NCI-H460 (cell line): ENCODE results near the gene DLX6. TPM values are rescaled to one million over a fixed set of nuclear protein-coding genes. Genes with fewer than 3 reads are reported as not detected.

Experiments
- DNase-seq: peaks from one replicate; pipeline ENCODE4 v3.0.0-alpha.2; 2016; ENCODE audit warnings: low read depth; ENCODE audit errors: extremely low read depth
- total RNA-seq: library from RNA; depleted of rRNA; stranded (reverse); fragments of >200 nt; shearing (Covaris generic); gene quantifications from 2 replicates; pipeline ENCODE4 v1.2.3, GENCODE V29; 2014

The DLX6 gene
- total RNA-seq, 1 experiment from 2014 or later, result 0.17 TPM

GRCh38 chr7:96995406-96996110, 9.8 kb upstream of the DLX6 start:
- no peak for DNase-seq

GRCh38 chr7:96996111-96996957, 9.0 kb upstream of the DLX6 start:
- DNase-seq, result no peak

- no peak for DNase-seq
Observed at GRCh38 chr7:96996958-96997511, 8.3 kb upstream of the DLX6 start.

- DNase-seq, result no peak
Observed at GRCh38 chr7:96997512-96998032, 7.8 kb upstream of the DLX6 start.

GRCh38 chr7:96998333-96998732, 7.0 kb upstream of the DLX6 start:
- no peak for DNase-seq

GRCh38 chr7:96998744-96999143, 6.6 kb upstream of the DLX6 start:
- DNase-seq, result no peak

- no peak for DNase-seq
Observed at GRCh38 chr7:97001221-97001620, 4.1 kb upstream of the DLX6 start.

- DNase-seq, result no peak
Observed at GRCh38 chr7:97001656-97002554, 3.4 kb upstream of the DLX6 start.

- no peak for DNase-seq
Observed at GRCh38 chr7:97002555-97003261, 2.6 kb upstream of the DLX6 start.

GRCh38 chr7:97003262-97004246, 1.8 kb upstream of the DLX6 start:
- no peak for DNase-seq

- DNase-seq, result no peak
Observed at GRCh38 chr7:97004247-97005182, 838 bp upstream of the DLX6 start.

- DNase-seq, result peak; percentile 28
Observed at GRCh38 chr7:97006055-97006815, 882 bp downstream of the DLX6 start.

- DNase-seq, result no peak
Observed at GRCh38 chr7:97006816-97007582, 1.6 kb downstream of the DLX6 start.

GRCh38 chr7:97007583-97007861, 2.2 kb downstream of the DLX6 start:
- DNase-seq, result no peak

- no peak for DNase-seq
Observed at GRCh38 chr7:97008275-97008917, 3.0 kb downstream of the DLX6 start.
